ENCODE data around the gene RGS6. TPM values are rescaled to one million over a fixed set of nuclear protein-coding genes. Genes with fewer than 3 reads are reported as not detected.
A peak's percentile ranks its signal among the peaks of the same experiment; 100 is the strongest.

RGS6 gene
- total RNA-seq, 2 experiments from 2014 or later = not detected

DNA sequence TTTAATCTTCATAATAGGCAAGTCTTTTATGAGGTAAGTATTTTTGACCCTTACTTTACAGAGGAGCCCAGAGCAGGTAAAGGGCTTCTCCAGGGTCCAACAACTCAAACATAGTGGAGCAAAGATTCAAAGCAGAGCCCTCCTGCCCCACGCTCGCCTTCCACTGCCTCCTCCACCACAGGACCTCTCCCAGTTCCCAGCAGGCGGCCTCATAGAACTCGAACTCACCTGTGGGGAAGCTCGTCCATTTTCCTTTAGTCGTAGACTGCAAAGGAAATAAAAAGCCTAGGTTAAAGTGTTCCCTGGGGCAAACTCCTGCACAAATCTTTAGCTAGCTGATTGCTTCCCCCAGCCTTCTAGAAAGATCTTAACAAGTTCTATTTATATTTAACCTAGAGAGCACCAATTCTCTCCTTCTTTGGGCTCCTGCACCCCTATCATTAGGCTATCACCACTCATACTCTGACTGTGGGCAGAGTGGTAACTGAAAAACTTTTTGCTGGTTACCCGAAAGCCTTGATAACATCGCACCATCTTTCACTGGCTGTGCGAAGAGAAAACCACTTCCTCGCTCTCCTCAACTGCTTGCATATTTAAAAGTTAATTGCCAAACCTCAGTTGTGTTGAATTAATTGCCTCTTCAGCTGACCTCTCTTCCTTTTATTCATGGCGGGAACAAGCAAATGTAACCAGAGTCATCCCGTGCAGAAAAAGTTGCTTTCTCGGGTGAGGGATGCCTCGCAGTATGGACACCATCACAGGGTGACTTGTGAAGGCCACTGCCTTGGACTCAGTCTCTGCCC is 662.1 kb downstream of the RGS6 start:
- intact Hi-C loops (cut with micrococcal nuclease) = loop anchor here (5.0 kb wide), 1 partner anchor 77 kb away; no protein-coding TSS in a partner anchor
- H3K27me3 Mint-ChIP-seq = peaks cover 42% of the 10 kb centered on the region
- H3K27ac Mint-ChIP-seq = peak overlapping the region; percentile 7
- no peaks in the 10 kb centered on the region for H3K36me3 Mint-ChIP-seq (ENCODE audit: low read depth)
- CTCF ChIA-PET = interaction anchor here (0.7 to 1.0 kb wide), 2 partner anchors 79 to 80 kb away, joined by 3 read pairs; no protein-coding TSS in a partner anchor
- no peak overlapping the region for H3K4me3 Mint-ChIP-seq
- H3K4me1 Mint-ChIP-seq (ENCODE audit: low read depth) = peaks cover 44% of the 10 kb centered on the region
- peaks cover 8% of the 10 kb centered on the region for H3K9me3 Mint-ChIP-seq
- no peak for TF ChIP-seq CTCF (IDR thresholded peaks at IDR 0.05)
- DNase-seq (peak; percentile 73), ATAC-seq (peak; percentile 93)
- POLR2A ChIA-PET = interaction anchor here (1.4 kb wide), 1 partner anchor 103 kb away, joined by 3 read pairs; no protein-coding TSS in a partner anchor

DNA sequence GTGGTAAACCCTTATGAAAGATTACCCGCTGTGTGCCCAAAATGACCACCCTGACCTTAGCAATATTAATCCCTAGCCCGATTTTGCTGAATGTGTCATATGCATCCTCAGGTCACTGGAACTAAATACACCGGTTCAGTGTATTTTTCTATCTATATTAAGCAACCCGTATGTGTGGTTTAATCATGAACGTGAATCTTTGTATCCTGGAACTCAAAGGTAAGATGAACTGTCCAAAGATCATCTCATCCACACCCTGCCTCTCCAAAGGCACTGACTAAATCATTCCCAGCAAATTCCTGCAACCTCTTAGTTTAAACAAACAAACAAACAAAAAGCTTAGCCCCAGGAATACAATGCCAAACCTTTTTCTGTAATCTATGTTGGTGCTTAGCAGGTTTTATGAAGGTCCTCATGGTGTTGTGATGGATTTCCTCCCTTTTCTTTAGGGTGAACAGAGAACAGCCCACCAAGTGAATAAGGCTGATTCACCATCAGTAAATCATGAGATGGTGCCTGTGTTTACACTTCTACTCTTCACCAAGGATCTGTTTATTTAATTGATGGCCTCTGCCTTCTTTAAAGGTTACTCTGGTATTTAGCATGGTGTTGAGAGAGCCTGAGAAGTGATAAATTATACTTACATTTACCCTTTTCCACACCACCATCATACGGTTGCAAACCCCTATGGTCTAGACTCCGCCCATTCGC is 663.1 kb downstream of the RGS6 start:
- ChIA-PET CTCF (interaction anchor here (0.7 to 1.1 kb wide), 2 partner anchors 80 to 82 kb away, joined by 3 read pairs; no protein-coding TSS in a partner anchor), POLR2A (interaction anchor here (1.4 kb wide), 1 partner anchor 102 kb away, joined by 3 read pairs; no protein-coding TSS in a partner anchor)
- Mint-ChIP-seq H3K27ac (no peak overlapping the region), H3K4me3 (no peak overlapping the region), H3K27me3 (peaks cover 42% of the 10 kb centered on the region), H3K36me3 (ENCODE audit: low read depth) (no peaks in the 10 kb centered on the region), H3K4me1 (ENCODE audit: low read depth) (peaks cover 37% of the 10 kb centered on the region), H3K9me3 (peaks cover 3% of the 10 kb centered on the region)
- no peak for TF ChIP-seq CTCF (IDR thresholded peaks at IDR 0.05)
- no peak for DNase-seq
- ATAC-seq = no peak
- intact Hi-C loops (cut with micrococcal nuclease) = no loop called here

GRCh38 chr14:72597252-72598233 is 665.3 kb downstream of the RGS6 start:
- DNase-seq (no peak), ATAC-seq (no peak)
- Mint-ChIP-seq H3K4me1 (ENCODE audit: low read depth) (peaks cover 27% of the 10 kb centered on the region), H3K9me3 (no peaks in the 10 kb centered on the region), H3K27me3 (peaks cover 32% of the 10 kb centered on the region), H3K27ac (no peak overlapping the region), H3K36me3 (ENCODE audit: low read depth) (no peaks in the 10 kb centered on the region), H3K4me3 (no peak overlapping the region)
- CTCF ChIA-PET = no interaction called here
- POLR2A ChIA-PET = interaction anchor here (1.4 kb wide), 1 partner anchor 16 kb away, joined by 5 read pairs; no protein-coding TSS in a partner anchor
- intact Hi-C loops (cut with micrococcal nuclease) = no loop called here
- TF ChIP-seq CTCF (IDR thresholded peaks at IDR 0.05) = no peak

- DNase-seq = no peak
- H3K9me3 Mint-ChIP-seq = no peaks in the 10 kb centered on the region
Observed at GRCh38 chr14:72598306-72598705, 666.1 kb downstream of the RGS6 start.

More at GRCh38 chr14:72598306-72598705, 666.1 kb downstream of the RGS6 start:
- ATAC-seq = no peak
- Mint-ChIP-seq H3K4me3 (no peak overlapping the region), H3K36me3 (ENCODE audit: low read depth) (no peaks in the 10 kb centered on the region), H3K27me3 (peaks cover 27% of the 10 kb centered on the region), H3K27ac (no peak overlapping the region), H3K4me1 (ENCODE audit: low read depth) (peaks cover 23% of the 10 kb centered on the region)
- ChIA-PET CTCF (no interaction called here), POLR2A (interaction anchor here (1.4 kb wide), 1 partner anchor 16 kb away, joined by 5 read pairs; no protein-coding TSS in a partner anchor)
- TF ChIP-seq CTCF (IDR thresholded peaks at IDR 0.05) = no peak
- intact Hi-C loops (cut with micrococcal nuclease) = no loop called here

All from activated CD8-positive, alpha-beta T cell treated with anti-CD3 and anti-CD28 coated beads for 36 hours (primary cell).